Muscle of leg (tissue), 11 donors: Measurements from ENCODE around the gene PIGT. TPM values are rescaled to one million over a fixed set of nuclear protein-coding genes. Genes with fewer than 3 reads are reported as not detected.

ENCODE experiments used
- DNase-seq: peaks from one replicate; pipeline ENCODE4 v3.0.0; 2013
- H3K27ac ChIP-seq: one replicate; pipeline ENCODE4 v1.5.1; 2013; ENCODE audit warnings: mild to moderate bottlenecking, low read length, control low read depth
- H3K27me3 ChIP-seq: one replicate; pipeline ENCODE4 v1.6.1; 2013; ENCODE audit warnings: low read length; ENCODE audit not compliant: control insufficient read depth, insufficient read depth
- H3K36me3 ChIP-seq: one replicate; pipeline ENCODE4 v1.6.1; 2013; ENCODE audit warnings: low read length; ENCODE audit not compliant: control insufficient read depth, insufficient read depth
- H3K4me1 ChIP-seq: one replicate; pipeline ENCODE4 v1.6.1; 2013; ENCODE audit warnings: low read length; ENCODE audit not compliant: control insufficient read depth, insufficient read depth
- H3K4me3 ChIP-seq: one replicate; pipeline ENCODE4 v1.5.1; 2013; ENCODE audit warnings: low read length, control low read depth
- H3K9me3 ChIP-seq: replicated peaks from 2 replicates; pipeline ENCODE4 v1.6.1; 2013; ENCODE audit warnings: low read depth, low read length; ENCODE audit not compliant: control insufficient read depth
- WGBS: methylation state at CpG from one replicate; pipeline ENCODE4 v1.1.5; 2013; ENCODE audit warnings: missing lambda C conversion rate; ENCODE audit not compliant: insufficient coverage; 5-methylcytosine and 5-hydroxymethylcytosine counted together
- polyA plus RNA-seq, 8 donors: library from polyadenylated mRNA; unstranded; fragments of 120-200 nt; gene quantifications; one replicate each; pipeline versions ENCODE4 v1.2.1 to v1.2.3, GENCODE V29; 2013; ENCODE audit warnings: inconsistent platforms in 1 of 8, low replicate concordance in 1 of 8; ENCODE audit not compliant: insufficient read length in 8 of 8, insufficient read depth in 1 of 8
- total RNA-seq: library from RNA; stranded (reverse); fragments of 120-200 nt; gene quantifications from one replicate; pipeline ENCODE4 v1.2.4, GENCODE V29; 2013

The PIGT gene
- total and polyA plus RNA-seq, 9 donors: 39.5 to 78.8 (median 73.7) TPM

DNA sequence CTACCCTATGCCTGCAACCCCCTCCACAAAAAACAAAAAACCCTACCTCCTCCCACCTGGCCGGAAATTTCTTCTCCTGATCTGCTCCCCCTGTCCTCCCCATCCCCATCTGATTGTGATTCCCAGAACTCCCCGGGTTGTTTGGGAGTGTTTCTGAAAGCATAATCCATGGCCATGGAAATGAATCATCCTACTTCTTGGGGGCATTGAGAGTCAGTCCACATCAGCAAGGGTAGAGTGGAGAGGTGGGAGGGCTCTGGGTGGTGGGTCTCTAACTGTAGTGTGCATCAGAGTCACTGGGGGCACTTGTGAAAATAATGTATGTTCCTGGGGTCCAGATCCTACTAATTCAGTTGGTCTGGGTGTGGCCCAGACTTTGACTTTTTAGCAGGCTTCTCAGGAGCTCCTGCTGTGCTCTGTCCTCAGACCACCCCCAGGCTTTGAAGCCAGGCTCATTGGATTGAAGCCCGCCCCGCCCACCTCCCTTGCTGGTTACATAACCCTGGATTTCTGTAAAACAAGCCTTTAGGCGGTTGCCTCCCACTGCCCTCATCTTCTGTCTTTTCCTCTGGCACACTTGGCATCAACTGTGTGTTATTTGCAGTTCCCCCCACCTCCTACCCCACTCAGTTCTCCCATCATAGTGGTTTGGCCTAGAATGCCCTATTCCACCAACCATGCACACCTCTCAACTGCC is 10.5 kb downstream of the PIGT start:
- 85% methylated on average over 3 of the region's 5 CpGs for WGBS
- Histone ChIP-seq H3K4me1 (no peaks in the 10 kb centered on the region), H3K36me3 (peaks cover 30% of the 10 kb centered on the region), H3K4me3 (no peak overlapping the region), H3K27me3 (no peaks in the 10 kb centered on the region), H3K9me3 (no peaks in the 10 kb centered on the region), H3K27ac (no peak overlapping the region)
- no peak for DNase-seq

- no peak overlapping the region for H3K4me3 ChIP-seq
- H3K27me3 ChIP-seq: no peaks in the 10 kb centered on the region
- H3K36me3 ChIP-seq: peaks cover 30% of the 10 kb centered on the region
- no peak overlapping the region for H3K27ac ChIP-seq
- no peaks in the 10 kb centered on the region for H3K9me3 ChIP-seq
- no peaks in the 10 kb centered on the region for H3K4me1 ChIP-seq
- 72% methylated on average over 14 of the region's 14 CpGs for WGBS
- no peak for DNase-seq
These were observed 11.6 kb downstream of the PIGT start for GRCh38 chr20:45427236-45428149.

DNA sequence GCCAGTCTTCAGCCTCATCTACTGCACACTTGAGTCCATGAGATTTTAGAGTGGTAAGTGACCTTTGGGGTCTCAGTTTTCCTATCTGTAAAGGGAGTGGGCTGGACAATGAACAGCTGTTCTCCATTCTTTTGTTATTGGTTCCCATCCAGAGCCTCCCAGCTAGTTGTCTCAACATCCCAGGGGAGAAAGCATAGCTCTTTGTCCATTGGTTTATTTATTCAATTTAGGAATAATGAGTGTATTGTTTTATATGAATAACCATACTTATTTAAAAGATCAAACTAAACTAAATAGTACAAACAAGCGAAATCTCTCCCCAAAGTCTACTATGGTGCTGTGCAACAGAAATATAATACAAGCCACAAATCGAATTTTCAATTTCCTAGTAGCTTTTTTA is 13.7 kb downstream of the PIGT start:
- no CpG with 5 or more reads among the region's 2 CpGs for WGBS

GRCh38 chr20:45432294-45432693 is 16.4 kb downstream of the PIGT start:
- H3K27me3 ChIP-seq: no peaks in the 10 kb centered on the region
- no peak for DNase-seq
- WGBS: 76% methylated on average over 5 of the region's 5 CpGs
- no peak overlapping the region for H3K27ac ChIP-seq
- H3K4me1 ChIP-seq: peaks cover 5% of the 10 kb centered on the region
- no peaks in the 10 kb centered on the region for H3K9me3 ChIP-seq
- H3K36me3 ChIP-seq: peaks cover 4% of the 10 kb centered on the region
- H3K4me3 ChIP-seq: no peak overlapping the region

More for the DNA sequence above, 13.7 kb downstream of the PIGT start:
- no peak overlapping the region for H3K4me3 ChIP-seq
- H3K36me3 ChIP-seq: peaks cover 17% of the 10 kb centered on the region
- no peaks in the 10 kb centered on the region for H3K9me3 ChIP-seq
- no peaks in the 10 kb centered on the region for H3K27me3 ChIP-seq
- DNase-seq: peak; percentile 25
- H3K4me1 ChIP-seq: peaks cover 5% of the 10 kb centered on the region
- no peak overlapping the region for H3K27ac ChIP-seq

DNA sequence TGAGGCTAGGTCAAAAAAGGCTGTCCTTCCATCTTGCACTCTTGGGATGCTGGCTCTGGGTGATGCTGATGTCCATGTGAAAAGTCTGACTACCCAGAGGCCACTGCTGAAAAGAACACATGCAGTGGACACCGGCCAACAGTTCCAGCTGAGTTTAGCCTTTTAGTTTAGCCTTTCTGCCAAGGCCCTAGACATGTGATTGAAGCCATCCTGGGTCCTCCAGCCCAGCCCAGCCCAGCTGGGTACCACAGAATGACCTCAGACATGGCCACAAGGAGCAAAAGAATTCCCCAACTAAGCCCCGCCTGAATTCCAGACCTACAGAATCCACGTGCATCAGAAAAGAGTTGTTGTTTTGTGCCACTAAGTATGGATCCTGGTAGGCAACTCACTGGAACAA is 17.4 kb downstream of the PIGT start:
- no peaks in the 10 kb centered on the region for H3K27me3 ChIP-seq
- H3K9me3 ChIP-seq: no peaks in the 10 kb centered on the region
- DNase-seq: peak; percentile 73
- H3K4me3 ChIP-seq: no peak overlapping the region
- WGBS: 60% methylated on average over 1 of the region's 3 CpGs
- peaks cover 4% of the 10 kb centered on the region for H3K36me3 ChIP-seq
- H3K4me1 ChIP-seq: peaks cover 5% of the 10 kb centered on the region
- H3K27ac ChIP-seq: no peak overlapping the region

- Histone ChIP-seq H3K27ac (no peak overlapping the region), H3K4me3 (no peak overlapping the region), H3K9me3 (no peaks in the 10 kb centered on the region), H3K36me3 (peaks cover 4% of the 10 kb centered on the region), H3K27me3 (no peaks in the 10 kb centered on the region), H3K4me1 (peaks cover 5% of the 10 kb centered on the region)
- no peak for DNase-seq
- whole genome bisulfite sequencing: 88% methylated on average over 3 of the region's 4 CpGs
These were observed 18.0 kb downstream of the PIGT start for GRCh38 chr20:45433976-45434375.

DNA sequence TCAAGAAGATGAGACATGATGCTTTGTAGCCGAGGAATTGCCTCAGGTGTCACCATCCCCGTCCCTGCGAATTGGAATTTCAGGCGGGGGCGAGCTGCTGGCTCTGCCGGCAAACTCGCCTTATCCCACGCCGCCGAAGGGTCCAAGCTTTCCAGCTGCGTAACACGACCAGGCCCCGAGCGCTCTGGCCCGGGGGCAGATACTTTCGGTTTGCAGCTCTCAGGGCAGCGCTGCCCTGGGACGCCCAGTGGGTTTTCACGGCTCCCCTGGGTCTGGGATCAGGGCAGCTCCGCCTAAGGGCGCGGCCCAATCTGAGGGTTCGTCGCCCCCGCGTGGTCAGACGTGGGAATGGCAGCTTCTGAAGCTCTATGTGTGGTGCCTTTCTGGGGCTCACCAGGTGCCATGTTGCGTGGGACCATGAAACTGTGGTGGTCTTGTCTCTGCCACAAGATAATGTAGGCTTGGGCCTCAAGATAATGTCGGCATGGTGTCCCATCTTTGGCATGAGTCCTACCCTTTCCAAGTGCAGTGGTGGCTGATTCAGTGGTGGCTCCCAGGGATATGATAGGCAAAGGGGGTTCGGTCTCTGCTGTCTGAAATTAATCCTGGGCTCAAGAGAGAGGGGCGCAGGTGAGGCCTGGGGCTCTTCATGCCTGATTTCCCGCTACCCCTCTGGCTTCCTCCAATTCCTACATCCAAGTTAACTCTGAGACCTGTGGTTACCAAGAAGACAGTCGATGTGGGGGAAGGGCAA is 21.0 kb downstream of the PIGT start:
- no peak overlapping the region for H3K27ac ChIP-seq
- peak overlapping the region; percentile 39 for H3K4me3 ChIP-seq
- peak; percentile 81 for DNase-seq
- no peaks in the 10 kb centered on the region for H3K9me3 ChIP-seq
- peaks cover 5% of the 10 kb centered on the region for H3K4me1 ChIP-seq
- 1% methylated on average over 28 of the region's 33 CpGs for WGBS
- peaks cover 4% of the 10 kb centered on the region for H3K36me3 ChIP-seq
- no peaks in the 10 kb centered on the region for H3K27me3 ChIP-seq

GRCh38 chr20:45440424-45440823 is 24.5 kb downstream of the PIGT start:
- H3K36me3 ChIP-seq: no peaks in the 10 kb centered on the region
- H3K27ac ChIP-seq: no peak overlapping the region
- no peaks in the 10 kb centered on the region for H3K9me3 ChIP-seq
- H3K4me3 ChIP-seq: no peak overlapping the region
- DNase-seq: no peak
- 40% methylated on average over 1 of the region's 3 CpGs for WGBS
- peaks cover 3% of the 10 kb centered on the region for H3K27me3 ChIP-seq
- no peaks in the 10 kb centered on the region for H3K4me1 ChIP-seq

DNA sequence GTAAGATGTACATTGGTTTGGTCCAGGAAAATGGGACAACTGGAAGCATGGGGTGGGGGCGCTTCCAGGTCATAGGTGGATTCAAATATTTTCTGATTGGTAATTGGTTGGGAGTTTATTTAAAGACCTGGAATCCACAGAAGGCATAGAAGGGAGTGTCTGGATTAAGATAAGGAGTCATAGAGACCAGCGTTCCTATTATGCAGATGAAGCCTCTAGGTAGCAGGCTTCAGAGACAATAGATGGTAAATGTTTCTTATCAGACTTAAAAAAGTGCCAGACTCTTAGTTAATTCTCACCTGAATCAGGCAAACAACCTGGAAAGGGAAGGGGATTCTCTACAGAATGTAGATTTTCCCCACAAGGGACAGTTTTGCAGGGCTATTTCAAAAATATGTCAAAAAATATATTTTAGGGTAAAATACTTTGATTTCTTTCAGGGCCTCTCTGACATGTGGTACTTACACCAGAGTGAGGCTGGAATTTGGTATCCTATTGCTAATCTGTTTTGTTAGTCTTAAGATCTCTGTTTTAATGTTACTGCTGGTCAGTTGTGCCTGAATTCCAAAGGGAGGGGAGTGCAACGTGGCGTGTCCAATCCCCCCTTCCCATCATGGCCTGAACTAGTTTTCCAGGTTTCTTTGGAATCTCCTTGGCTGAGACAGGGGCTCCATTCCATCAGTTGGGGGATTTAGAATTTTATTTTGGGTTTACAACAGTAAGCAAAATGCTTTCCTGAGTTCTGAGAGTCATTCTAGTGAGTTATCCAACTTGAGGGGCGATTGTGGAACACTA is 25.1 kb downstream of the PIGT start:
- no peaks in the 10 kb centered on the region for H3K4me1 ChIP-seq
- no peaks in the 10 kb centered on the region for H3K36me3 ChIP-seq
- H3K27me3 ChIP-seq: peaks cover 3% of the 10 kb centered on the region
- DNase-seq: no peak
- H3K9me3 ChIP-seq: no peaks in the 10 kb centered on the region
- no peak overlapping the region for H3K4me3 ChIP-seq
- H3K27ac ChIP-seq: no peak overlapping the region
- 70% methylated on average over 2 of the region's 5 CpGs for WGBS
